ENCODE data around the gene HIPK2.

Gene HIPK2

GRCh38 chr7:139695051-139695450 is 82.7 kb downstream of the HIPK2 start:
- no peak for DNase-seq (ENCODE audit: low spot score)

- DNase-seq (ENCODE audit: low spot score), result no peak
These were observed 83.5 kb downstream of the HIPK2 start for GRCh38 chr7:139694389-139694676.

GRCh38 chr7:139693651-139694388 is 84.0 kb downstream of the HIPK2 start:
- DNase-seq (ENCODE audit: low spot score), result no peak

- no peak for DNase-seq (ENCODE audit: low spot score)
These were observed 85.1 kb downstream of the HIPK2 start for GRCh38 chr7:139692723-139693122.

GRCh38 chr7:139691253-139691781 is 86.5 kb downstream of the HIPK2 start:
- no peak for DNase-seq (ENCODE audit: low spot score)

GRCh38 chr7:139687980-139688632 is 89.7 kb downstream of the HIPK2 start:
- DNase-seq (ENCODE audit: low spot score), result no peak

- DNase-seq (ENCODE audit: low spot score), result no peak
These were observed 90.4 kb downstream of the HIPK2 start for GRCh38 chr7:139687211-139687954.

- no peak for DNase-seq (ENCODE audit: low spot score)
These were observed 94.5 kb downstream of the HIPK2 start for GRCh38 chr7:139683137-139683921.

- DNase-seq (ENCODE audit: low spot score), result no peak
These were observed 95.4 kb downstream of the HIPK2 start for GRCh38 chr7:139682136-139683013.

GRCh38 chr7:139681812-139682135 is 96.0 kb downstream of the HIPK2 start:
- DNase-seq (ENCODE audit: low spot score), result no peak

GRCh38 chr7:139681463-139681755 is 96.4 kb downstream of the HIPK2 start:
- DNase-seq (ENCODE audit: low spot score), result no peak

GRCh38 chr7:139680676-139681462 is 96.9 kb downstream of the HIPK2 start:
- no peak for DNase-seq (ENCODE audit: low spot score)

GRCh38 chr7:139679731-139680594 is 97.8 kb downstream of the HIPK2 start:
- DNase-seq (ENCODE audit: low spot score), result no peak

GRCh38 chr7:139676390-139676789 is 101.4 kb downstream of the HIPK2 start:
- DNase-seq (ENCODE audit: low spot score), result no peak

- no peak for DNase-seq (ENCODE audit: low spot score)
These were observed 102.4 kb downstream of the HIPK2 start for GRCh38 chr7:139675127-139676125.

- no peak for DNase-seq (ENCODE audit: low spot score)
These were observed 103.1 kb downstream of the HIPK2 start for GRCh38 chr7:139674752-139675126.

- DNase-seq (ENCODE audit: low spot score), result no peak
These were observed 103.5 kb downstream of the HIPK2 start for GRCh38 chr7:139674341-139674740.

GRCh38 chr7:139673762-139674161 is 104.0 kb downstream of the HIPK2 start:
- DNase-seq (ENCODE audit: low spot score), result no peak

GRCh38 chr7:139673230-139673629 is 104.6 kb downstream of the HIPK2 start:
- DNase-seq (ENCODE audit: low spot score), result no peak

Data from ecto neural progenitor cell (in vitro differentiated cells).